Thyroid gland (tissue), 4 donors: Measurements from ENCODE around the gene CCDC148.

Experiments
- CTCF ChIP-seq, 6 experiments: fragments of 200-600 bp in 3 of 6; fragments of 450-650 bp in 3 of 6; sonication (generic) in 3 of 6; IDR thresholded peaks; one replicate each; pipeline ENCODE4 v1.5.1; 2016 to 2019; ENCODE audit warnings: antibody characterized with exemption in 6 of 6, mild to moderate bottlenecking in 2 of 6, inconsistent platforms in 1 of 6, moderate library complexity in 1 of 6
- POLR2A ChIP-seq, 2 donors: fragments of 450-650 bp; IDR thresholded peaks; one replicate each; pipeline ENCODE4 v1.6.1; 2017; ENCODE audit warnings: antibody characterized with exemption in 2 of 2, mild to moderate bottlenecking in 2 of 2, moderate library complexity in 1 of 2

DNA sequence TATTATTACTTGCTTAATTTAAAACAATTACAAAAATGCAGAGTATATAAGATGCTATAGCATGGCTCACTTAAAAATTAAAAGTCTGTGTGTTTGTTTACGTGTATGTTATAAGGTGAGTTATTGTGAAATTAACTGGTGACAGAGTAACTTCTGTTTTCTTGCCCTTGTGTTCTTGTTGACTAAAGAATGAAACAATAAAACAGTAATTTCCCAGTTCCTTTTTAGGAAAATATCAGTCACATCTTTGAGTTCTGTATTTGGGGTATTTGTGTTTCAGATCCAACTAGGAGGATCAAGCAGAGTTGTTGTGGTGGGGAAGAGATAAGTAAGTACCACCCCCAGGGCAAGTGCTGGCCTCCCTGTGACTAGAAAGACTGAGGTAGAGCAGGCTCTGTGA, 143.6 kb downstream of the CCDC148 start:
- TF ChIP-seq CTCF (IDR thresholded peaks at IDR 0.05) (no peak), POLR2A (IDR thresholded peaks at IDR 0.05) (no peak)
